T-helper 1 cell treated with Interleukin-12 subunit alpha and Interleukin-12 subunit beta and Interleukin-4 antibody, amounts not matched to agents 30 μg/mL and 1 μg/mL, for 36 hours (primary cell): Measurements from ENCODE around the gene COMMD8.
A peak's percentile ranks its signal among the peaks of the same experiment; 100 is the strongest.

Experiments used
- H3K27ac Mint-ChIP-seq: one replicate; pipeline ENCODE4 v1.8.0; 2021; ENCODE audit warnings: mild to moderate bottlenecking, mixed read lengths
- H3K27me3 Mint-ChIP-seq: one replicate; pipeline ENCODE4 v1.8.0; 2021; ENCODE audit warnings: low read depth, mixed read lengths
- H3K36me3 Mint-ChIP-seq: one replicate; pipeline ENCODE4 v1.8.0; 2021; ENCODE audit warnings: low read depth, mixed read lengths
- H3K4me1 Mint-ChIP-seq: one replicate; pipeline ENCODE4 v1.8.0; 2021; ENCODE audit warnings: low read depth, mixed read lengths
- H3K4me3 Mint-ChIP-seq: one replicate; pipeline ENCODE4 v1.8.0; 2021; ENCODE audit warnings: mild to moderate bottlenecking, moderate library complexity, mixed read lengths
- H3K9me3 Mint-ChIP-seq: one replicate; pipeline ENCODE4 v1.8.0; 2021; ENCODE audit warnings: mixed read lengths

COMMD8 gene

DNA sequence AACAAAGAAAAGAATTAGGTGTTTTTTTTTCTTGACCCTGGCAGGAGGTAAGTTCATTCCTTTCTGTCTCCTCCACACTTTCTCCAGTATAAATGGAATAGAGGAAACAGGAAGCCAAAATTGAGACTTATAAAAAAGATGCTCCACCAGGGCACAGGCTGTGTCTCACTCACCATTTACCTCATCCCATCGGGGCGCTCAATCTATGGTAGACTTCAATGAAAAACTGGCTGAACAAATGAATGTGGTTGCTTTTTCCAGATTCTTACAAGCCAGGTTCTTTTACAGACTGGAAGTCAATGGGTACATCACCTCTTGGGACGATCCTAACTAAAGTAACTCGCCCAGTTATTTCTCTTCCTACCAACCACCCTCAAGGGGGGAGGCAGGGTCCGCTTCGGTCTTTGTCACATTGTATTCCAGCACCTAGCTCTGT is 685 bp downstream of the COMMD8 start:
- H3K27me3 Mint-ChIP-seq = no peaks in the 10 kb centered on the region
- H3K4me1 Mint-ChIP-seq = peaks cover 16% of the 10 kb centered on the region
- peak overlapping the region; percentile 63 for H3K27ac Mint-ChIP-seq

DNA sequence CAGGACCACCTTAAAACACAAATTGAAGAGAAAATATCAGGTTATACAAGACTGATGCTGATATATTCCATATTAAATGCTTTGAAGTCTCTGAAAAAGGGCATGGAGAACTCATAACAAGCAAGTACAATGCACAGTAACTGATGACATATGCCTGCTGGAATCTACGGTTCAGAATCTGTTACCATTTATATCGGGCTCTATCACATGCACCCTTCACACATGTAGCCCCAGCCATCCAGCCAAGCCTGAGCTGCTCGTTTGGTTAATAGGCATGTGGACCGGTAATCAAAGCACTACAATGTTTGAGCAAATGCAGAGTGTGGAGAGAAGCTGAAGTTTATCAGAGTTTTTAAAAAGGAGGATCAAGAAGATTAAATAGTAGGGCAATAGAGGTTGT is 11.8 kb downstream of the COMMD8 start:
- peaks cover 2% of the 10 kb centered on the region for H3K4me1 Mint-ChIP-seq
- H3K36me3 Mint-ChIP-seq = peaks cover 15% of the 10 kb centered on the region
- H3K27me3 Mint-ChIP-seq = no peaks in the 10 kb centered on the region
- no peaks in the 10 kb centered on the region for H3K9me3 Mint-ChIP-seq
- no peak overlapping the region for H3K27ac Mint-ChIP-seq
- no peak overlapping the region for H3K4me3 Mint-ChIP-seq

More for the DNA sequence above, 685 bp downstream of the COMMD8 start:
- peaks cover 13% of the 10 kb centered on the region for H3K36me3 Mint-ChIP-seq
- no peaks in the 10 kb centered on the region for H3K9me3 Mint-ChIP-seq
- H3K4me3 Mint-ChIP-seq = peak overlapping the region; percentile 82

DNA sequence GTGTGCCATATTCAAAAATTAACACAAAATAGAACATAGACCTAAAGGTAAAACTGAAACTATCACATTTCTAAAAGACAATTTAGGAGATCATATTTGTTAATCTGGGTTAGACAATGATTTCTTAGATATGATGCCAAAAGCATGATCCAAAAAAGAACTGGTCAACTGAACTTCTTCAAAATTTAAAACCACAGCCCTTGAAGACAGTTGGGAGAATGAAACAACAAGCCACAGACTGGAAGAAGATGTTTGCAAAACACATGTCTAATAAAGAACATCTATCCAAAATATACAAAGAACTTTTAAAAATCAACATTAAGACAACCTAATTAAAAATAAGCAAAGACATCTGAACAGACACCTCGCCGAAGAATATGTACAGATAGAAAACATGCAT is 19.5 kb downstream of the COMMD8 start:
- Mint-ChIP-seq H3K27me3 (peaks cover 3% of the 10 kb centered on the region), H3K9me3 (no peaks in the 10 kb centered on the region), H3K36me3 (no peaks in the 10 kb centered on the region), H3K27ac (no peak overlapping the region), H3K4me3 (no peak overlapping the region), H3K4me1 (peaks cover 8% of the 10 kb centered on the region)

DNA sequence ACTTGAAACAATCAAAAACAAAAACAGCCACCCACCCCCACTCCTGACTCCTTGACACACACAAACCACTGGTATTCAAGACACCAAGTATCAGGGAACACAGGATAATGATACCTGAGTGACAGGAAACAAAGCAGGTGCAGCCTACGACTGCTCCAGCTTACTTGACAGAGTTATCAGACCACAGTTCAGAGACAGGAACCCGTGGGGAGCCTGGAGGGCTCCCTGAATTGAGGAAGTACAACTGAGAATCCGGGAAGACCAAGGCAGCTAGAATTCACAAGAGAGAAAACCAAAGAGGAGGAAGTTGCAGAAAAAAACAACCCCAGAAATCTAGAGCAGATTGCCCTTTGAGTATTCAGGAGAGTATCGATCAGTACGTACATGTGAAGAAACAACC is 20.5 kb downstream of the COMMD8 start:
- H3K4me1 Mint-ChIP-seq = peaks cover 8% of the 10 kb centered on the region
- H3K27me3 Mint-ChIP-seq = peaks cover 3% of the 10 kb centered on the region
- no peak overlapping the region for H3K4me3 Mint-ChIP-seq
- H3K27ac Mint-ChIP-seq = no peak overlapping the region
- no peaks in the 10 kb centered on the region for H3K9me3 Mint-ChIP-seq
- no peaks in the 10 kb centered on the region for H3K36me3 Mint-ChIP-seq

DNA sequence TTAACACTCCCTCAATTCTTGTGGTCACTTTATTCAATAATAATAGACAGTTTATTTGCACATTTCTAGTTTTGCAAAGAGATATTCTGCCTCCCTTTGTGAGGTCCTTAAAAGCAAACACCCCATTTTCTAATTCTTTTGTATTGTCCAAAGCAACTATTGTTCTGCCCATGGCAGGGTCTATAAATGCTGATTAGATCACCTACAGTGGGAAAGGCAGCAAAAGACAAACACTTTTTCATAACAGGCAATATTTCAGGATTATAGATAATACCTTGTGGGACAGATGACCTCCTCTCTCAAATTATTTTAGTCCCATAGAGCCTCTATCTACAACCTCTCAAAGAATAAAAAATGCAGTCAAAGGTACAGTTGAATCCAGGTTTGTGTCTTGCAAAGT is 28.6 kb downstream of the COMMD8 start:
- Mint-ChIP-seq H3K27ac (no peak overlapping the region), H3K27me3 (peaks cover 33% of the 10 kb centered on the region), H3K9me3 (no peaks in the 10 kb centered on the region), H3K4me1 (no peaks in the 10 kb centered on the region), H3K4me3 (no peak overlapping the region), H3K36me3 (no peaks in the 10 kb centered on the region)

DNA sequence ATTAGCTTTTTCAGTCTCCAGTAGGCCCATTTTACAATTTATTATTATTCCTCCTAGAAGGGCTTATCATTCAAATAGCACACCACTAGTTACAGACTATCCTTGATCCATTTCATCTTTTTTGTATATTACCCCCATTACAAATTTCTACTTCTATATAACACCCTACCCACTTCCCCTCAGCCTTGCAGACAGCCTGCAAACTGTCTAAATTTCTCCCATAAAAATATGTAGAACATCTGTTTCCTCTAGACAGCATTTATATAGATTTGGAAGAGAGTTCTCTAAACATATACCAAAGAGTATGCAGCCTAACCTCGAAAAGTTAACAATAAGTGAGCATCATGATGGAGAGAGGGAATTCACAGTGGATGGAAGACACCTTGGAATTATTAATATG is 30.8 kb downstream of the COMMD8 start:
- H3K27me3 Mint-ChIP-seq = peaks cover 36% of the 10 kb centered on the region
- H3K9me3 Mint-ChIP-seq = no peaks in the 10 kb centered on the region
- no peak overlapping the region for H3K27ac Mint-ChIP-seq
- no peak overlapping the region for H3K4me3 Mint-ChIP-seq
- no peaks in the 10 kb centered on the region for H3K36me3 Mint-ChIP-seq
- no peaks in the 10 kb centered on the region for H3K4me1 Mint-ChIP-seq

DNA sequence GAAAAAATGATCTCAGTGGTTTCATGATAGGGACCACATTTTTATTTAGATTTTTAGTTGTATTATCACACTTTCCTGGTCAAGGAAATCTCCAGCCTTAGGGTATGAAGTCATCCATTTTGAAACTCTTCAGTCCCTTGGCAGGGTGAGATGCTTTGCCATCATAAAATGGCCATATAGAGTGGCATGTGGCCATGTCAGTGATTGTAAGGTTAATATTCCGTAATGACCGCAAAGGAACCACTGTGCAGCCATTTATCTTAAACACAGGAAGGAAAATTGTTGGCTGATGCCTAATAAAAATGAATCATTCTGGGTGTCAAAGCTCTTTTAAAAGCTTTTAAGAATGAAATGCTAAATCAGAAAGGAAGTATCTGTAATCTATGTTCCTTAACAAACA is 35.6 kb downstream of the COMMD8 start:
- peaks cover 15% of the 10 kb centered on the region for H3K27me3 Mint-ChIP-seq
- no peak overlapping the region for H3K27ac Mint-ChIP-seq
- no peaks in the 10 kb centered on the region for H3K4me1 Mint-ChIP-seq
- H3K4me3 Mint-ChIP-seq = no peak overlapping the region
- no peaks in the 10 kb centered on the region for H3K36me3 Mint-ChIP-seq
- H3K9me3 Mint-ChIP-seq = no peaks in the 10 kb centered on the region

DNA sequence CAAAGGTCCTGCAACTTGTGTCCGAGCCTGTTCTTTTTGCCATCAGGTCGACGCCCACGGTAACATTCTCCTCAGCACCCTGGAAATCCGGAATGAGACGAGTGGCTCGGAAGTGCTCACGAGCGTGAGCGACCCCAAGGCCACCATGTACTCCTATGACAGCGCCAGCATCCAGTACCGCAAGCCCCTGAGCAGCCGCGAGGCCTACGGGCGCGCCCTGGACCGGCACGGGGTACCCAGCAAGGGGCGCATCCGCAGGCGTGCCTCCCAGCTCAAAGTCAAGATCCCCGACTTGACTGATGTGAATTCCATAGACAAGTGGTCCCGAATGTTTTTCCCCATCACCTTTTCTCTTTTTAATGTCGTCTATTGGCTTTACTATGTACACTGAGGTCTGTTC is 37.9 kb downstream of the COMMD8 start:
- H3K9me3 Mint-ChIP-seq = no peaks in the 10 kb centered on the region
- no peak overlapping the region for H3K27ac Mint-ChIP-seq
- no peaks in the 10 kb centered on the region for H3K4me1 Mint-ChIP-seq
- peaks cover 23% of the 10 kb centered on the region for H3K27me3 Mint-ChIP-seq
- no peak overlapping the region for H3K4me3 Mint-ChIP-seq
- H3K36me3 Mint-ChIP-seq = no peaks in the 10 kb centered on the region

DNA sequence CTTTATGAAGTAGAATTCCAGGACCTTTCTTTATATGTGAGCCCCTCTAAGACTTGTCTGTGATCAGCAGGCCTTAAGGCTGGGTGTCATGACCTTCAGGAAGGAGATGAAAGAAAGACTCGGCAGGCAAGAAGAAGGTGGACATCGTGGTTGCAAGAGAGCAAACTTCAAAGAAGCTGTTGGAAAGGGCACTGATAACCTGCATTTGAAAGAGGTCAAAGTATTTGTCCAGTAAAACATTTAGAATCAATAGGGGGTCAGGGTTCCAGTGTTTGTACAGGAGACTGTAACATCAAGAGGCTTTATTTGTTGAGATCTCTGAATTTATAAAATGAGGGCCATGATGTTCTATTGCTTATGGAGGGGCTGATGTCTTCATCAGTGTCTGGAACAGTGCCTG is 44.2 kb downstream of the COMMD8 start:
- no peaks in the 10 kb centered on the region for H3K9me3 Mint-ChIP-seq
- H3K27ac Mint-ChIP-seq = no peak overlapping the region
- no peaks in the 10 kb centered on the region for H3K4me1 Mint-ChIP-seq
- H3K4me3 Mint-ChIP-seq = no peak overlapping the region
- H3K36me3 Mint-ChIP-seq = no peaks in the 10 kb centered on the region
- H3K27me3 Mint-ChIP-seq = peaks cover 13% of the 10 kb centered on the region

DNA sequence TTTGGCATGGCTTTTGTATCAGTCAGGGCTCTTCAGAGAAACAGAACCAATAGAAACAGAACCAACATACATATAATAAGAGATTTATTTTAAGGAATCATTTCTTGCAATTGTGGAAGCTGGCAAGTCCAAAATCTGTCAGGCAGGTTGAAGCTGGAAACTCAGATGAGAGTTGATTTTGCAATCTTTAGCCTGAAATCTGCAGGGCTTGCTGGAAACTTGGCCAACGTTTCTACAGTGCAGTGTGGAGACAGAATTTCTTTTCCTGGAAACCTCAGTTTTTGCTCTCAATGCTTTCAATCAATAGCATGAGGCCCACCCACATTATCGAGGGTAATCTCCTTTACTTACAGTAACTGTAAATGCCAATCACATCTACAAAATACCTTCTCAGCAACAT is 45.4 kb downstream of the COMMD8 start:
- H3K36me3 Mint-ChIP-seq = no peaks in the 10 kb centered on the region
- H3K4me3 Mint-ChIP-seq = no peak overlapping the region
- no peaks in the 10 kb centered on the region for H3K4me1 Mint-ChIP-seq
- H3K9me3 Mint-ChIP-seq = no peaks in the 10 kb centered on the region
- H3K27ac Mint-ChIP-seq = no peak overlapping the region
- peaks cover 13% of the 10 kb centered on the region for H3K27me3 Mint-ChIP-seq

DNA sequence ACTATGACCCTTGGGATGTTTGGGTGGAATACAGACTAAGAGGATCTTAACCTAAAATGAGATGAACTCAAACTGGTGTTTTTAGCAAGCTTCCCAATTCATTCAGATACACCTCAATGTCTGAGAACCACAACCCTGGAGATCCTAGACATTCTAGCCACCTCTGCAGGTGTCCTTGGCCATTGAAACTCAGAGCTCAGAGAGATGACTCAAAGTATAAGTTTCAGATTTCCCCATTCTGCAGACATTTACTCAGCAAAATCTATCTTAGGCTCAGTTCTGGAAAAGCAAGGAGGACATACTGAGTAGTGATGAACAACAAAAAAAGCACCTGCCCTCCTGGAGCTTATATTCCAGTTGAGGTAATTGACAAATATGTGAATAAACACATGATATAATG is 47.8 kb downstream of the COMMD8 start:
- H3K4me1 Mint-ChIP-seq = no peaks in the 10 kb centered on the region
- H3K4me3 Mint-ChIP-seq = no peak overlapping the region
- H3K27ac Mint-ChIP-seq = no peak overlapping the region
- no peaks in the 10 kb centered on the region for H3K36me3 Mint-ChIP-seq
- no peaks in the 10 kb centered on the region for H3K27me3 Mint-ChIP-seq
- H3K9me3 Mint-ChIP-seq = no peaks in the 10 kb centered on the region

DNA sequence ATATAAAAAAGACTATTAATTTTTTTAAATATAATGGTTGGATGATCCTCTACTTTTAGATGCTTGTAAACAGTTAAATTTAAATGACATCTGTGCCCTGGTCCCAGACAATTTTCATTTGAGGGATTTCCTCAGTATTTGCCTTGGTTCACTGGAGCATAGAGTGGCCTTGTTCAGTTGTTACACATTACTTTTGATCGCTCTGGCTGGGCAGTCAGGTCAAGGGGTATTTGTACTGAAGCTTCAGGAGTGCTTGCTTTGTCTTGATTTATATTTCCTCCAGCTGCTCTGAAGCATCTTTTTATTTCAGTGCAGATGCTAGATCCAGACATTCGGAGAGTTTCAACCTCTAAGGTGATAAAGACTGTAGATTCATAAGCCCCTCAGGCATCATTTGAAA is 50.0 kb downstream of the COMMD8 start:
- Mint-ChIP-seq H3K27ac (no peak overlapping the region), H3K4me3 (no peak overlapping the region), H3K27me3 (no peaks in the 10 kb centered on the region), H3K4me1 (no peaks in the 10 kb centered on the region), H3K36me3 (no peaks in the 10 kb centered on the region), H3K9me3 (no peaks in the 10 kb centered on the region)

DNA sequence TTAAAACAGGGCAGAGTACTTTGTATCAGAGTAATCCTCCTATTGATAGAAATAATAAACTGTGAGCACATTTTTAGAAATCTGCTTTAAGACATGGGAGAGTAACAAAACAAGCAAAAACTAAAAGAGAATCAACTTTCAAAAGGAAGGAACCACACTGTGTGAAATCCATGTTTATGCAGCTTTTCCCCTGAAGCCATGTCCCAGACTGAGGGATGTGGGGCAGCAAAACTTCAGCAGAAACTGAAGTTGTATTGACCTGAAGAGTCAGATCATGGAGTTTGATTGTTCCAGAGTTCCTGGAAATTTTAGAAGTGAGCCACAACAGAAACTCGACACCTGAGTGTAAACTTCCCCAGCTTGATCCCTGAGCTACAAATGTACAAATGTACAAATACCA is 53.2 kb downstream of the COMMD8 start:
- no peaks in the 10 kb centered on the region for H3K9me3 Mint-ChIP-seq
- no peaks in the 10 kb centered on the region for H3K4me1 Mint-ChIP-seq

DNA sequence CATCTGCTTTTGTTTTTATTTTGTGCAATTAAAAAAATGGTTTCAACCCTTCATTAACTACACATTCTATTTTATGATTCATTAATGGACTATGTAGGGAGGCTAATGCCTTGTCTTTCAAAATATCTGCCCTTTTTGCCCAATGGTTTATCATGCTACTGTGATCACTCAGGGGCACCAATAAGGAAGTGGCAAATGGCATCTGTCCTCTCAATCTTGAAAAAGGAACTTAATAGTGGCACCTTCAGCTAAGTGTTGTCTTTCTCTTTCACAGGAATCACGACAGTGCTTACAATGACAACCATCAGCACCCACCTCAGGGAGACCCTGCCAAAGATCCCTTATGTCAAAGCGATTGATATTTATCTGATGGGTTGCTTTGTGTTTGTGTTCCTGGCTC is 57.1 kb downstream of the COMMD8 start:
- no peak overlapping the region for H3K27ac Mint-ChIP-seq
- no peak overlapping the region for H3K4me3 Mint-ChIP-seq
- H3K9me3 Mint-ChIP-seq = no peaks in the 10 kb centered on the region
- no peaks in the 10 kb centered on the region for H3K36me3 Mint-ChIP-seq
- no peaks in the 10 kb centered on the region for H3K4me1 Mint-ChIP-seq
- no peaks in the 10 kb centered on the region for H3K27me3 Mint-ChIP-seq

More for the DNA sequence above, 53.2 kb downstream of the COMMD8 start:
- Mint-ChIP-seq H3K27me3 (no peaks in the 10 kb centered on the region), H3K27ac (no peak overlapping the region), H3K4me3 (no peak overlapping the region), H3K36me3 (no peaks in the 10 kb centered on the region)
